ENCODE measurements around the gene RAB13. TPM values are rescaled to one million over a fixed set of nuclear protein-coding genes. Genes with fewer than 3 reads are reported as not detected.

The RAB13 gene
- polyA plus RNA-seq, 1 of the 3 experiments (the other 2 are of a cell fraction): 156 TPM

DNA sequence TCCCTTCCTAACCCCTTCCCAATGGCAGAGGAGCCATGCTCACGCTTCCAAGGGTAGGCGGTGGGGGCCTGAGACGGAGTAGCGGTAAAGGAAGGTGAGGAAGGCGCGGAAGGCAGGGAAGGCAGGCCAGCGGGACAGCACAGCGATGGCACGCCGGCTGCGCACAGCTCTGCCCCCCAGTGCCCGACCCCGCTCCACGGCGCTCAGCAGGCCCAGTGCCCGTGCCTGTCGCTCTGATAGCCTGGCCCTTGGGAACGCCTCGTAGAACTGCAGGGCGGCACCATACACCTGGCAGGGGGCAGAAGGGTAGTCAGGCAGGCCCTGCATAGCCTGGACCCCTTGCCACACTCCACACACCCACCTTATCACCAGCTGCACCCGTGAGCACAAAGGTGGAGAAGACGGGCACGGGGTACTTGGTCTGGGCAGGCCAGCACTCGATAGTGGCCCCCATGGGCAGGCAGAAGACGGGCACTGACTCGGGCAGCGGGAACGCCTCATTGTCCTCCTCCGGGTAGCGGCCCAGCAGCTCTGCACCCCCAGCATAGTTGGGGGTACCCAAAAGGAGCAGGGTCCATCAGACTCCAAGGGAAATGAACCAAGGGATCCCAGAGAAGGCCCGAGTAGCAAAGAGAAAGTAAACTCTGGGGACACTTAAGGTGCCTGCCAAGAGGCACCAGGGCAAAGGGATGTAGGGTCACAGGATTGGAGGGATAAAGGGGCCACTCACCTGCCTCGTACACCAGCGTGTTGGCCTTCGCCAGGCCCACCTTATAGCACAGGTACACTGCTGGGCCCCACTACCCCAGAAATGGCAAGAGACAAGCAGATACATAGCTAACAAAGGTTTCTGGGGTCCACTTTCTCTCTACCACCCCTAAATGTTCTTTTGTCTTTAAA is 44.1 kb downstream of the RAB13 start:
- H3K27me3 ChIP-seq (ENCODE audit: insufficient read depth): no peaks in the 10 kb centered on the region
- H4K20me1 ChIP-seq (ENCODE audit: insufficient read depth): no peaks in the 10 kb centered on the region
- WGBS (ENCODE audit: low lambda C conversion rate): 98% methylated on average over 27 of the region's 34 CpGs
- H3K4me3 ChIP-seq (ENCODE audit: low read depth in 2 of 2, low read length in 1 of 2): no peak overlapping the region
- no peak for TF ChIP-seq MEF2A (IDR thresholded peaks at IDR 0.05; ENCODE audit: borderline replicate concordance, low read depth)
- TF ChIP-seq SIN3A (IDR thresholded peaks at IDR 0.05; ENCODE audit: borderline replicate concordance, low read depth, low read length): no peak
- TF ChIP-seq EP300 (IDR thresholded peaks at IDR 0.05; ENCODE audit: borderline replicate concordance in 1 of 2, low read depth in 1 of 2, low read length in 1 of 2): no peak
- no peak for TF ChIP-seq GATA2 (CRISPR knock-in tag; IDR thresholded peaks at IDR 0.05)
- TF ChIP-seq, protein P1, sequence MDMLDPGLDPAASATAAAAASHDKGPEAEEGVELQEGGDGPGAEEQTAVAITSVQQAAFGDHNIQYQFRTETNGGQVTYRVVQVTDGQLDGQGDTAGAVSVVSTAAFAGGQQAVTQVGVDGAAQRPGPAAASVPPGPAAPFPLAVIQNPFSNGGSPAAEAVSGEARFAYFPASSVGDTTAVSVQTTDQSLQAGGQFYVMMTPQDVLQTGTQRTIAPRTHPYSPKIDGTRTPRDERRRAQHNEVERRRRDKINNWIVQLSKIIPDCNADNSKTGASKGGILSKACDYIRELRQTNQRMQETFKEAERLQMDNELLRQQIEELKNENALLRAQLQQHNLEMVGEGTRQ (IDR thresholded peaks at IDR 0.05; ENCODE audit: borderline replicate concordance, low read depth, low read length): no peak
- TF ChIP-seq, protein P2, sequence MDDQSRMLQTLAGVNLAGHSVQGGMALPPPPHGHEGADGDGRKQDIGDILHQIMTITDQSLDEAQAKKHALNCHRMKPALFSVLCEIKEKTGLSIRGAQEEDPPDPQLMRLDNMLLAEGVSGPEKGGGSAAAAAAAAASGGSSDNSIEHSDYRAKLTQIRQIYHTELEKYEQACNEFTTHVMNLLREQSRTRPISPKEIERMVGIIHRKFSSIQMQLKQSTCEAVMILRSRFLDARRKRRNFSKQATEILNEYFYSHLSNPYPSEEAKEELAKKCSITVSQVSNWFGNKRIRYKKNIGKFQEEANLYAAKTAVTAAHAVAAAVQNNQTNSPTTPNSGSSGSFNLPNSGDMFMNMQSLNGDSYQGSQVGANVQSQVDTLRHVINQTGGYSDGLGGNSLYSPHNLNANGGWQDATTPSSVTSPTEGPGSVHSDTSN (IDR thresholded peaks at IDR 0.05): no peak
- TF ChIP-seq, protein P3, sequence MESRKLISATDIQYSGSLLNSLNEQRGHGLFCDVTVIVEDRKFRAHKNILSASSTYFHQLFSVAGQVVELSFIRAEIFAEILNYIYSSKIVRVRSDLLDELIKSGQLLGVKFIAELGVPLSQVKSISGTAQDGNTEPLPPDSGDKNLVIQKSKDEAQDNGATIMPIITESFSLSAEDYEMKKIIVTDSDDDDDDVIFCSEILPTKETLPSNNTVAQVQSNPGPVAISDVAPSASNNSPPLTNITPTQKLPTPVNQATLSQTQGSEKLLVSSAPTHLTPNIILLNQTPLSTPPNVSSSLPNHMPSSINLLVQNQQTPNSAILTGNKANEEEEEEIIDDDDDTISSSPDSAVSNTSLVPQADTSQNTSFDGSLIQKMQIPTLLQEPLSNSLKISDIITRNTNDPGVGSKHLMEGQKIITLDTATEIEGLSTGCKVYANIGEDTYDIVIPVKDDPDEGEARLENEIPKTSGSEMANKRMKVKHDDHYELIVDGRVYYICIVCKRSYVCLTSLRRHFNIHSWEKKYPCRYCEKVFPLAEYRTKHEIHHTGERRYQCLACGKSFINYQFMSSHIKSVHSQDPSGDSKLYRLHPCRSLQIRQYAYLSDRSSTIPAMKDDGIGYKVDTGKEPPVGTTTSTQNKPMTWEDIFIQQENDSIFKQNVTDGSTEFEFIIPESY (IDR thresholded peaks at IDR 0.05; ENCODE audit: borderline replicate concordance, low read depth): no peak
- no peak for TF ChIP-seq RCOR1 (IDR thresholded peaks at IDR 0.05; ENCODE audit: low read length)
- TF ChIP-seq JUND (IDR thresholded peaks at IDR 0.05): no peak
- no peak for TF ChIP-seq FOSL2 (IDR thresholded peaks at IDR 0.05; ENCODE audit: borderline replicate concordance, low read depth)
- no peak for TF ChIP-seq RAD21 (IDR thresholded peaks at IDR 0.05; ENCODE audit: low read length)
- no peak for TF ChIP-seq FOXJ3 (CRISPR knock-in tag; IDR thresholded peaks at IDR 0.05)
- TF ChIP-seq EZH2phosphoT487 (IDR thresholded peaks at IDR 0.05; ENCODE audit: borderline replicate concordance, low read depth): no peak
- TF ChIP-seq POLR2AphosphoS5 (IDR thresholded peaks at IDR 0.05; ENCODE audit: low read depth, low read length): no peak
- TF ChIP-seq GABPA (IDR thresholded peaks at IDR 0.05; ENCODE audit: low read depth): no peak
- no peak for TF ChIP-seq CHD2 (IDR thresholded peaks at IDR 0.05; ENCODE audit: low read length, partially characterized antibody)
- H3K4me1 ChIP-seq (ENCODE audit: control insufficient read depth in 1 of 2, insufficient read depth in 2 of 2, low read depth in 1 of 2, low read length in 1 of 2): peaks cover 3 to 17% of the 10 kb centered on the region in 2 experiments; a peak in 2 of 4 replicates
- H3K79me2 ChIP-seq (ENCODE audit: insufficient read depth): peaks cover 29% of the 10 kb centered on the region
- H3K27ac ChIP-seq (ENCODE audit: low read depth in 2 of 2, low read length in 1 of 2): no peak overlapping the region
- peaks cover 4% of the 10 kb centered on the region for H3F3A ChIP-seq (replicated peaks; ENCODE audit: insufficient read depth)
- no peak overlapping the region for H3K4me2 ChIP-seq
- H3K9me3 ChIP-seq: no peaks in the 10 kb centered on the region
- no peaks in the 10 kb centered on the region for H3K9me2 ChIP-seq
- CTCF ChIA-PET: interaction anchor here (0.6 to 1.5 kb wide), 3 partner anchors 26 to 330 kb away, joined by 3 to 4 read pairs (median 3); partner anchors contain the start of genes CREB3L4 and HAX1
- no peak overlapping the region for H3K9ac ChIP-seq
- POLR2A ChIA-PET: interaction anchor here (2.0 kb wide), 1 partner anchor 19 kb away, joined by 6 read pairs; the partner anchor contains the start of gene GATAD2B
- no peak overlapping the region for H2AFZ ChIP-seq (ENCODE audit: low read depth)
- DNase-seq: peak; percentile 13
- H3K36me3 ChIP-seq (replicated peaks in 1 of 2; ENCODE audit: control insufficient read depth in 1 of 2, insufficient read depth in 2 of 2, low read length in 1 of 2): peaks cover 7 to 51% of the 10 kb centered on the region in 2 experiments
